OCI-LY1 (cell line): ENCODE measurements around the gene IRF2BP2.

ENCODE experiments used
- H2AFZ ChIP-seq: fragments of 200-600 bp; sonication (generic), shearing (Covaris generic); 2 replicates; pipeline ENCODE4 v1.6.0; 2014; ENCODE audit warnings: antibody characterized with exemption, mild to moderate bottlenecking, low read length
- H3F3A ChIP-seq: fragments of 200-600 bp; sonication (generic), shearing (Covaris generic); 2 replicates; pipeline ENCODE4 v1.6.0; 2014; ENCODE audit warnings: mild to moderate bottlenecking, antibody characterized with exemption, low read length, moderate library complexity; ENCODE audit not compliant: insufficient read depth
- H3K27ac ChIP-seq: fragments of 200-600 bp; sonication (generic); 2 replicates; pipeline ENCODE4 v1.5.1; 2014; ENCODE audit warnings: low read length, mixed run types, mild to moderate bottlenecking, low read depth; ENCODE audit not compliant: poor library complexity, severe bottlenecking
- H3K27me3 ChIP-seq: fragments of 200-600 bp; sonication (generic); 2 replicates; pipeline ENCODE4 v1.6.0; 2014; ENCODE audit warnings: antibody characterized with exemption, mild to moderate bottlenecking, low read length, moderate library complexity; ENCODE audit not compliant: insufficient read depth
- H3K36me3 ChIP-seq: fragments of 200-600 bp; sonication (generic); 2 replicates; pipeline ENCODE4 v1.6.1; 2014; ENCODE audit warnings: mild to moderate bottlenecking, antibody characterized with exemption, low read length, moderate library complexity, mixed read lengths; ENCODE audit not compliant: insufficient read depth
- H3K4me1 ChIP-seq: fragments of 200-600 bp; sonication (generic); 2 replicates; pipeline ENCODE4 v1.5.1; 2014; ENCODE audit warnings: mild to moderate bottlenecking, low read length, moderate library complexity; ENCODE audit not compliant: insufficient read depth, severe bottlenecking
- H3K4me2 ChIP-seq: fragments of 200-600 bp; sonication (generic), shearing (Covaris generic); 2 replicates; pipeline ENCODE4 v1.6.1; 2014; ENCODE audit warnings: low read length
- H3K4me3 ChIP-seq: fragments of 200-600 bp; sonication (generic); 2 replicates; pipeline ENCODE4 v1.5.1; 2014; ENCODE audit warnings: low read length, low read depth, mild to moderate bottlenecking, mixed read lengths; ENCODE audit not compliant: poor library complexity, severe bottlenecking
- H3K79me2 ChIP-seq: fragments of 200-600 bp; shearing (Covaris generic); 2 replicates; pipeline ENCODE4 v1.6.1; 2016; ENCODE audit warnings: mixed run types, low read length, mixed read lengths; ENCODE audit not compliant: insufficient read depth
- H3K9ac ChIP-seq: fragments of 200-600 bp; sonication (generic), shearing (Covaris generic); 2 replicates; pipeline ENCODE4 v1.6.1; 2014; ENCODE audit warnings: mild to moderate bottlenecking, low read length, mixed read lengths
- H3K9me2 ChIP-seq: fragments of 200-600 bp; sonication (generic), shearing (Covaris generic); 2 replicates; pipeline ENCODE4 v1.6.1; 2014; ENCODE audit warnings: low read depth, mild to moderate bottlenecking, low read length, mixed read lengths
- H3K9me3 ChIP-seq: fragments of 200-600 bp; shearing (Covaris generic); 2 replicates; pipeline ENCODE4 v1.6.1; 2014; ENCODE audit warnings: low read length, mixed read lengths
- H4K20me1 ChIP-seq: fragments of 200-600 bp; sonication (generic), shearing (Covaris generic); 2 replicates; pipeline ENCODE4 v1.6.0; 2016; ENCODE audit warnings: mild to moderate bottlenecking, low read length; ENCODE audit not compliant: insufficient read depth
- EZH2 ChIP-seq: fragments of 200-600 bp; sonication (generic), shearing (Covaris generic); IDR thresholded peaks from 2 replicates; pipeline ENCODE4 v1.8.0; 2017; ENCODE audit warnings: borderline replicate concordance, mixed run types, mild to moderate bottlenecking, antibody characterized with exemption, low read length, moderate library complexity, mixed read lengths
- TF ChIP-seq, protein P1 (sequence below): fragments of 200-600 bp; sonication (generic), shearing (Covaris generic); IDR thresholded peaks from 2 replicates; pipeline ENCODE4 v1.5.1; 2017; ENCODE audit warnings: mild to moderate bottlenecking, antibody characterized with exemption, low read length, moderate library complexity, mixed read lengths

The IRF2BP2 gene

GRCh38 chr1:234584420-234584805 is 25.6 kb downstream of the IRF2BP2 start:
- Histone ChIP-seq H3K36me3 (no peaks in the 10 kb centered on the region), H4K20me1 (no peaks in the 10 kb centered on the region), H3K4me2 (no peak overlapping the region), H3K9ac (no peak overlapping the region), H3K79me2 (no peaks in the 10 kb centered on the region), H3K27ac (no peak overlapping the region), H3K9me3 (peaks cover 4% of the 10 kb centered on the region; the same call in 1 of the 2 replicates), H3F3A (no peaks in the 10 kb centered on the region), H3K9me2 (no peaks in the 10 kb centered on the region), H2AFZ (no peak overlapping the region), H3K27me3 (no peaks in the 10 kb centered on the region; the same call in 1 of the 2 replicates), H3K4me1 (no peaks in the 10 kb centered on the region), H3K4me3 (no peak overlapping the region)
- TF ChIP-seq, protein P1, sequence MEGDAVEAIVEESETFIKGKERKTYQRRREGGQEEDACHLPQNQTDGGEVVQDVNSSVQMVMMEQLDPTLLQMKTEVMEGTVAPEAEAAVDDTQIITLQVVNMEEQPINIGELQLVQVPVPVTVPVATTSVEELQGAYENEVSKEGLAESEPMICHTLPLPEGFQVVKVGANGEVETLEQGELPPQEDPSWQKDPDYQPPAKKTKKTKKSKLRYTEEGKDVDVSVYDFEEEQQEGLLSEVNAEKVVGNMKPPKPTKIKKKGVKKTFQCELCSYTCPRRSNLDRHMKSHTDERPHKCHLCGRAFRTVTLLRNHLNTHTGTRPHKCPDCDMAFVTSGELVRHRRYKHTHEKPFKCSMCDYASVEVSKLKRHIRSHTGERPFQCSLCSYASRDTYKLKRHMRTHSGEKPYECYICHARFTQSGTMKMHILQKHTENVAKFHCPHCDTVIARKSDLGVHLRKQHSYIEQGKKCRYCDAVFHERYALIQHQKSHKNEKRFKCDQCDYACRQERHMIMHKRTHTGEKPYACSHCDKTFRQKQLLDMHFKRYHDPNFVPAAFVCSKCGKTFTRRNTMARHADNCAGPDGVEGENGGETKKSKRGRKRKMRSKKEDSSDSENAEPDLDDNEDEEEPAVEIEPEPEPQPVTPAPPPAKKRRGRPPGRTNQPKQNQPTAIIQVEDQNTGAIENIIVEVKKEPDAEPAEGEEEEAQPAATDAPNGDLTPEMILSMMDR: no peak
- no peak for TF ChIP-seq EZH2

GRCh38 chr1:234583755-234584419 is 26.1 kb downstream of the IRF2BP2 start:
- H3K79me2 ChIP-seq: no peaks in the 10 kb centered on the region
- H3K27me3 ChIP-seq: no peaks in the 10 kb centered on the region; the same call in 1 of the 2 replicates
- no peaks in the 10 kb centered on the region for H3F3A ChIP-seq
- H3K4me2 ChIP-seq: no peak overlapping the region
- H3K9ac ChIP-seq: no peak overlapping the region
- no peaks in the 10 kb centered on the region for H4K20me1 ChIP-seq
- peaks cover 4% of the 10 kb centered on the region; the same call in 1 of the 2 replicates for H3K9me3 ChIP-seq
- H3K9me2 ChIP-seq: no peaks in the 10 kb centered on the region
- no peaks in the 10 kb centered on the region for H3K4me1 ChIP-seq
- TF ChIP-seq, protein P1: no peak
- no peak for TF ChIP-seq EZH2
- no peak overlapping the region for H2AFZ ChIP-seq
- H3K4me3 ChIP-seq: no peak overlapping the region
- H3K36me3 ChIP-seq: no peaks in the 10 kb centered on the region
- H3K27ac ChIP-seq: no peak overlapping the region

DNA sequence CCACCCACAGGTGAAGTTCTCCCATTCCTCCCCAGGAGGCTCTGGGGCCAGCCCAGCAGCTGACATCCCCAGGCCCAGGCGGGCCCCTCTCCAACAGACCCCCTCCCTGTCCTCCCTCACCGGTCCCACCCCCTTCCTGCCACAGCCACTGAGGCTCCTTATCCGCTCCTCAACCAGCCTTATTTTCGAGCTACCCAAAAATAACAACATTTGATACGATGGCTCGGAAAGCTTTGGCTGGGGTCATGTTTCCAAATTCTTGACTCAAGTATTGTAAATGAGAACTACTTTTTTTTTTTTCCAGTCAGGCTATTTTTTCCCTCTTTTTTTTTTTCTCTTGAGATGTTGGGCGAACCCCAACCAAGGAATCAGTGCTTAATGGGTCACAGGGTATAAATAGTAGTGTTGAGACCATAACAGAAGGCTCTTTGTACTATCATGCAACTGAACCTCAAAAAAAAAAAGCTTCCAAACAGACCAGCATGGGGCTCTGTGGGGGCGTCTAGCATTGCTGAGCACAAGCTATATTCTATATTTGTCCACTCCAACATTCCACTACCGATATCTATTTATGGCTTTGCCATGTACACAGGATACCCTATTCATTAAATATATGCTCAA is 27.2 kb downstream of the IRF2BP2 start:
- no peak for TF ChIP-seq EZH2
- TF ChIP-seq, protein P1: no peak
- no peaks in the 10 kb centered on the region for H3F3A ChIP-seq
- H3K27ac ChIP-seq: no peak overlapping the region
- H3K4me1 ChIP-seq: no peaks in the 10 kb centered on the region
- H2AFZ ChIP-seq: no peak overlapping the region
- H3K9me3 ChIP-seq: peaks cover 4% of the 10 kb centered on the region; the same call in 1 of the 2 replicates
- H3K79me2 ChIP-seq: no peaks in the 10 kb centered on the region
- H3K27me3 ChIP-seq: no peaks in the 10 kb centered on the region; the same call in 1 of the 2 replicates
- H3K4me3 ChIP-seq: no peak overlapping the region
- no peak overlapping the region for H3K9ac ChIP-seq
- no peaks in the 10 kb centered on the region for H3K36me3 ChIP-seq
- H3K9me2 ChIP-seq: no peaks in the 10 kb centered on the region
- H4K20me1 ChIP-seq: no peaks in the 10 kb centered on the region
- H3K4me2 ChIP-seq: no peak overlapping the region
